Measurements from ENCODE around the gene CCDC194.
A peak's percentile ranks its signal among the peaks of the same experiment; 100 is the strongest.

The CCDC194 gene

GRCh38 chr19:17393914-17394313, at the start of gene CCDC194:
CCDC194 (minus strand) TSS chr19:17394196; CDS start chr19:17394158, 38 bp downstream.
- DNase-seq = no peak

- DNase-seq = no peak
Observed at GRCh38 chr19:17441241-17442021, 47.4 kb upstream of the CCDC194 start.

GRCh38 chr19:17436874-17437267, 42.9 kb upstream of the CCDC194 start:
- DNase-seq = no peak

GRCh38 chr19:17436094-17436873, 42.3 kb upstream of the CCDC194 start:
- no peak for DNase-seq

- DNase-seq = no peak
Observed at GRCh38 chr19:17435218-17435617, 41.2 kb upstream of the CCDC194 start.

GRCh38 chr19:17431417-17431816, 37.4 kb upstream of the CCDC194 start:
- DNase-seq = no peak

GRCh38 chr19:17429641-17430113, 35.7 kb upstream of the CCDC194 start:
- no peak for DNase-seq

- no peak for DNase-seq
Observed at GRCh38 chr19:17424743-17425365, 30.9 kb upstream of the CCDC194 start.

GRCh38 chr19:17423429-17424208, 29.6 kb upstream of the CCDC194 start:
- no peak for DNase-seq

- DNase-seq = no peak
Observed at GRCh38 chr19:17421942-17422341, 27.9 kb upstream of the CCDC194 start.

- DNase-seq = no peak
Observed at GRCh38 chr19:17420475-17420924, 26.5 kb upstream of the CCDC194 start.

- peak; percentile 96 for DNase-seq
Observed at GRCh38 chr19:17419621-17420474, 25.9 kb upstream of the CCDC194 start, which contains the start of gene MVB12A. MVB12A (plus strand) TSS chr19:17420047; CDS start chr19:17420136, 89 bp downstream.

- no peak for DNase-seq
Observed at GRCh38 chr19:17419154-17419620, 25.2 kb upstream of the CCDC194 start.

GRCh38 chr19:17418710-17419109, 24.7 kb upstream of the CCDC194 start:
- DNase-seq = no peak

GRCh38 chr19:17415121-17415520, 21.1 kb upstream of the CCDC194 start:
- DNase-seq = no peak

- DNase-seq = no peak
Observed at GRCh38 chr19:17414097-17414496, 20.1 kb upstream of the CCDC194 start.

- DNase-seq = no peak
Observed at GRCh38 chr19:17411801-17412200, 17.8 kb upstream of the CCDC194 start.

GRCh38 chr19:17409990-17410389, 16.0 kb upstream of the CCDC194 start:
- DNase-seq = no peak

GRCh38 chr19:17406887-17407196, 12.8 kb upstream of the CCDC194 start:
- DNase-seq = no peak

GRCh38 chr19:17406046-17406886, 12.3 kb upstream of the CCDC194 start:
- no peak for DNase-seq

All from amniotic stem cell (primary cell).